PFSK-1 (cell line): ENCODE results near the gene ITGB8.

Source experiments
- POLR2AphosphoS5 ChIP-seq: IDR thresholded peaks from 2 replicates; pipeline ENCODE4 v1.6.1; 2012; ENCODE audit warnings: low read depth, mild to moderate bottlenecking, control low read depth, low read length, moderate library complexity
- SIN3A ChIP-seq: IDR thresholded peaks from 2 replicates; pipeline ENCODE4 v1.6.1; 2012; ENCODE audit warnings: mild to moderate bottlenecking, low read length, moderate library complexity, borderline replicate concordance; ENCODE audit not compliant: insufficient read depth
- TAF1 ChIP-seq: IDR thresholded peaks from 2 replicates; pipeline ENCODE4 v1.6.1; 2012; ENCODE audit warnings: low read length, control low read depth, borderline replicate concordance; ENCODE audit not compliant: insufficient read depth

- no peak for TF ChIP-seq POLR2AphosphoS5
- no peak for TF ChIP-seq TAF1
- TF ChIP-seq SIN3A: no peak
These were observed 62.4 kb downstream of the ITGB8 start for GRCh38 chr7:20393021-20393610.
